GM19452 (cell line): ENCODE results near the gene ZNF618.

ENCODE experiments used
- ATAC-seq: cut with Tn5 transposase; IDR thresholded peaks from one replicate; pipeline ENCODE4 v1.9.1; 2021; ENCODE audit not compliant: unreplicated experiment

The ZNF618 gene

GRCh38 chr9:114093031-114093471 lies 216.9 kb downstream of the ZNF618 start:
- ATAC-seq = no peak

- ATAC-seq = no peak
Measured at GRCh38 chr9:114093761-114094505, 217.8 kb downstream of the ZNF618 start.

DNA sequence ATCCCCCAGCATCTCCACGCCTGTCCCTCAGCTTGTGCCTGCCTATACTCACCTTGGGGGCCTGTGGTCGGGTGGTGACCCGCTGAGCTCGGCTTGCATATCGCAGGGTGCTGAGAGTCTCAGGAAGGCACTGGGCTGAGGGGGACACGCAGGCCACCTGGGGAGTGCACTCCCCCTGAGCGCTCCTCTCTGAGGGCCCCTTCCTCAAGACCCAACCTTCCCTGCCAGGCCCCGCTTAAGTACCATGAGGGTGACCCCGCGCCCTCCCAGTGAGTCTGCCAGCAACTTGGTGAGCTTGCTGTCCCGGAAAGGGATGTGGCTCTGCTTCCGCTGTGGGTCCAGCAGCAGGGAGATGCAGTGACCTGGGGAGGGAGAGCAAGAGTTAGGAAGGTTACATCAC lies 218.9 kb downstream of the ZNF618 start:
- ATAC-seq = no peak

DNA sequence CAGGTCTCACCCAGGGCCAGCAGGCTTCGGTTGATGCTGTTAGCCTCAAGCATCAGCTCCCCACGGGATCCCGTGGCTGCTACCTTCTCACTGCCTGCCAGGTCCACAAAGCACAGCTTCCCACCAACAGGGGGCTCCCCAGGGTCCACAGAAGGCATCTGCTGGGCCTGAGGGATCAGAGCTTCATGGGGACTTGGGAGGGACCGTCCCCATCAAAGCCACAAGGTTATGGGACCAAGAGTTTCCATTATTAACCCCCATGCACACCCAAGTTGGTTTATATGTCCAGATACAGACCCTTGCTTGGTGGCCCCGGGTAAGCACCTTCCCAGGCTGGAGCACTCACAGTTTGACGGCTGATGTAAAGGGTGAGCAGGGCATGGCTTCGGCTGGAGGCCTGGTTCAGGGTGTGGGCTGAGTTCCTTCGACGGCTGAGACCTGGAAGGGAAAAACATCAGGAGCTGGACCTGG lies 220.0 kb downstream of the ZNF618 start:
- no peak for ATAC-seq

- no peak for ATAC-seq
Measured at GRCh38 chr9:114096866-114097612, 220.9 kb downstream of the ZNF618 start.

DNA sequence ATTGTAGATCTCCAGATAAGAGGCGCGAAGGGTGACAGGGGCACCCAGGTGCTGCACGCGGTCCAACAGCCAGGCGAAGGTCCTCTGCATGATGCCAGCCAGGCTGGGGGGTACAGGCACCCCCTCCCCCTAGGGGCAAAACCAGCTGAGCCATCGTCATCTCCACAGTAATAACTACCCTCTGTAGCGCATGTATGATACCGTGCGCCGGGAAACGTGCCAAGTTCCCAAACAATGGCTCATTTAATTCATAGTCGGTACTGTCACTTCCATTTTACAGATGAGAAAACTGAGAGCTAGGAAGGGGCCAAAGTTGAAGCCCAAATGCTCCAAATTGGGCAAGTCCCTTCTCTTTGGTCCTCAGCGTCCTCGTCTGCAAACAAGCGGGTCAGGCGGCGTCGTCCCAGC lies 221.5 kb downstream of the ZNF618 start:
- ATAC-seq = no peak

DNA sequence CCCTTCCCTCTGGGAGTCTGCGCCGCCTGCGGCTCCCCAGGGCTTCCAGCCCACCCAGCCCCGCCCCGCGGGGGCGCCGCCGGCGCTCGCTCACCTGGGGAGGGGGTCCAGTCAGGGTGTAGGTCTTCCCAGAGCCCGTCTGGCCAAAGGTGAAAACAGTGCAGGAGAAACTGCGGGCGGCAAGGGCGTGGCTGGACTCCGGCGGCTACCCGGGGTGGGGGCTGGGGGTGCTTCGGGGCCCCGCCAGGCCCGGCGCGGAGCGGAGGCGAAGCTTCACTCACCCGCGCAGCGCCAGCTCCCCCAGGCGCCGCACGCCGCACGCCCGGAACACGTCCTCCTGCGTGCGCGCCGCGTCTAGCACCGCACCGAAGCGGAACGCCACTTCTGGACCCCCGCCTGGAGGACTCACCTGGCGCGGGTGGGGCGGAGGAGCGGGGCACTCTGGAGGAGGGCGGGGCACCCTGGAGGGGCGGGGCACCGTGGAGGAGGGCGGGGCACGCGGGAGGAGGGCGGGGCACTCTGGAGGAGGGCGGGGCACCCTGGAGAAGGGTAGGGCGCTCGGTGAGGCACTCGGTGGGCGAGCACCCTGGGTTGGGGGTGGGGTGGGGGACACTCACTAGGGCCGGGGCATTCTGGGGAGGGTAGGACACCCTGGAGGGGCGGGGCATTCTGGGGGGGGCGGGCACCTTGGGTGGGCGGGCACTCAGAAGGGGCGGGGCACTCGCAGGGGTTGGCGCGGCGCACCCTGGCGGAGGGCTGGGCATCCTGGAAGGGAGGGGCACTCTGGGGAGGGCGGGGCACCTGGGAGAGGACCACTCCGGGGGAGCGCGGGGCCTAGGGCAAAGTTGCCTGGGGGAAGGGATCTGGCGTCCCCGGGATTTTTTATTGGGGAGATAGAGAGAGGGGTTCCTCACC lies 222.2 kb downstream of the ZNF618 start:
- ATAC-seq = no peak

- no peak for ATAC-seq
Measured at GRCh38 chr9:114098936-114099668, 223.0 kb downstream of the ZNF618 start, which contains the start of gene KIF12. Gene KIF12, minus strand, starts transcription at chr9:114099292. Its CDS starts 16 bp downstream, at chr9:114099276.

DNA sequence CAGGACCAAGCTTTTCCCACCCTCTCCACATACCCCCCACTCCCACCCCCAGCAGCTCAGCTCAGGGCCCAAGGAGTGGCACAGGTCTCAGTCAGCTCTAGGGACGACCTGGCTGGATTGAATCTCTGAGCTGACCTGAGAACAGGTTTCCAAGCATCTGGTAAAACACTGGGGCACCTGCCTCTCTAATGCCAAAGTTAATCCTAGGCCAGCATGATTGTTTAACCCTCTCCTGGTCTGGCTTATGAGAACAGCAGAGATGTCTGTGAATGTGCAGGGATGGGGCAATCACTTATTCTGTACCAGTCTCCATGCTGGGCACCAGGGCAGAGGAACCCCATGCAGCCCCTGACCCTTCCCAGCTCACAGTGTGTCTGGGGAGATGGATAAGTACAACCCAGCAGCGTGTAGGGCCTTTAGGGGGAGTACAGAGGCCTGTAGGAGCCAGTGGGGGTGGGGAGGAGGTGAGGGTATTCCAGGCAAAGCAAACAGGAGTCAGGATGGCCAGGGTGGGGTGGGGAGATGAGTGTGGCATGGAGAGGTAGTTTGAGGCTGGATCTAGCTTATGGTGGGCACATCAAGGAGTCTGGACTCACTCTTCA lies 223.7 kb downstream of the ZNF618 start:
- no peak for ATAC-seq

GRCh38 chr9:114100536-114100935 lies 224.4 kb downstream of the ZNF618 start:
- ATAC-seq = no peak

GRCh38 chr9:114102484-114102883 lies 226.4 kb downstream of the ZNF618 start:
- ATAC-seq = no peak

DNA sequence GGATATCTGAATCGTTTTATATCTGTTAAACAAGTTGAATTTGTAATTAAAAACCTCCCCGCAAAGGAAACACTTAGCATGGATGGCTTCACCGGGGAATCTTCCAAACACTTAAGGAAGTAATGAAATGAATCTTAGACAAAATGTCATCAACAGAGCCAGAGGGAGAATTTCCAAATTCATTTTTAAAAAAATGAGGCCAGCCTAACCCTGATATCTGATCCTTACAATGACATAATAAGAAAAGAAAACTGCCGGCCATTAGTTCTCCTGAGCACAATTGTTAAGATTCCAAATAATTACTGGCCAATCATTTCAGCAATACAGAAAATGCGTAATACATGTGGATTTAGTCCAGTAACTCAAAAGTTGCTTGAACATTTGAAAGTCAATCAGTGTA lies 229.1 kb downstream of the ZNF618 start:
- no peak for ATAC-seq
